BJ (cell line): Measurements from ENCODE around the gene MIAT. TPM values are rescaled to one million over a fixed set of nuclear protein-coding genes. Genes with fewer than 3 reads are reported as not detected.
"Not testable (repeated sequence)": the region's sequence is repeated elsewhere in the genome, so short reads cannot be mapped to it uniquely, and the experiment has no call there.

Experiments
- CTCF ChIA-PET: fragments of 350-600 bp; formaldehyde crosslinking; extraction: SDS; loops from one replicate; lab custom pipeline; 2021; ENCODE audit warnings: antibody characterized with exemption, inconsistent platforms; lab: Yijun Ruan, JAX
- POLR2A ChIA-PET: fragments of 300-600 bp; sonication (Branson Sonifier 250); formaldehyde crosslinking; extraction: SDS; loops from one replicate; lab custom pipeline; 2021; ENCODE audit warnings: antibody characterized with exemption; lab: Charles Lee
- DNase-seq: peaks from one replicate; pipeline ENCODE4 v3.0.0-alpha.2; 2011; ENCODE audit warnings: low read depth
- H3K27me3 ChIP-seq: 2 replicates; pipeline ENCODE4 v1.6.0; 2011; ENCODE audit warnings: low read length; ENCODE audit not compliant: control insufficient read depth, insufficient read depth
- H3K36me3 ChIP-seq: 2 replicates; pipeline ENCODE4 v1.5.1; 2011; ENCODE audit warnings: low read length; ENCODE audit not compliant: control insufficient read depth, insufficient read depth
- H3K4me3 ChIP-seq: 2 replicates; pipeline ENCODE4 v1.5.1; 2011; ENCODE audit warnings: low read depth, mild to moderate bottlenecking, control low read depth, low read length
- polyA plus RNA-seq: library from polyadenylated mRNA; depleted of rRNA; stranded (reverse); fragments of >200 nt; gene quantifications from 2 replicates; pipeline ENCODE4 v1.2.3, GENCODE V29; 2011
- TF ChIP-seq, protein P1 (sequence below): IDR thresholded peaks from 2 replicates; pipeline ENCODE4 v1.5.1; 2011; ENCODE audit warnings: low read depth, mild to moderate bottlenecking, control low read depth, inconsistent platforms, low read length, moderate library complexity; ENCODE audit not compliant: insufficient read depth

MIAT gene
- polyA plus RNA-seq, 1 experiment, result 1.1 TPM

DNA sequence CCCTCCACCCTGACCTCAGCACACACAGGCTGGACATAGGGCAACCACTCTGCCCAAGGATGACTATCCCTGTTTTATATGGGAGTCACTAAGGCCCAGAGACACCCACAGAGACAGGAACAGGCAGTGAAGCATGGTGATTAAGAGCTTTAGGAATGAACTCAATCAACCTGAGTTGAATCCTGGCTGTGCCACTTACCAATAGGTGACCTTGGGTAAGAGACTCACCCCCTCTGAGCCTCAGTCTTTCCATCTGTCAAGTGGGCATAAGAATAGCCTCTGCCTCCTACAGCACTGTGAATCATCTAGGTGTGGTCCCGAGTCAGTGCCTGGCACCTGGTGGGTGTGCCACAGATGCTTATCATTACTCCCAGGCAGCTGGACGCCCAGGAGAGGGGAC, 46.4 kb upstream of the MIAT start:
- peaks cover 4% of the 10 kb centered on the region for H3K27me3 ChIP-seq
- ChIA-PET POLR2A (interaction anchor here (0.6 kb wide), 1 partner anchor 108 kb away, joined by 3 read pairs; no protein-coding TSS in a partner anchor), CTCF (interaction anchor here (0.7 to 1.3 kb wide), 2 partner anchors 11 to 54 kb away, joined by 3 read pairs; no protein-coding TSS in a partner anchor)
- DNase-seq, result no peak
- TF ChIP-seq, protein P1, sequence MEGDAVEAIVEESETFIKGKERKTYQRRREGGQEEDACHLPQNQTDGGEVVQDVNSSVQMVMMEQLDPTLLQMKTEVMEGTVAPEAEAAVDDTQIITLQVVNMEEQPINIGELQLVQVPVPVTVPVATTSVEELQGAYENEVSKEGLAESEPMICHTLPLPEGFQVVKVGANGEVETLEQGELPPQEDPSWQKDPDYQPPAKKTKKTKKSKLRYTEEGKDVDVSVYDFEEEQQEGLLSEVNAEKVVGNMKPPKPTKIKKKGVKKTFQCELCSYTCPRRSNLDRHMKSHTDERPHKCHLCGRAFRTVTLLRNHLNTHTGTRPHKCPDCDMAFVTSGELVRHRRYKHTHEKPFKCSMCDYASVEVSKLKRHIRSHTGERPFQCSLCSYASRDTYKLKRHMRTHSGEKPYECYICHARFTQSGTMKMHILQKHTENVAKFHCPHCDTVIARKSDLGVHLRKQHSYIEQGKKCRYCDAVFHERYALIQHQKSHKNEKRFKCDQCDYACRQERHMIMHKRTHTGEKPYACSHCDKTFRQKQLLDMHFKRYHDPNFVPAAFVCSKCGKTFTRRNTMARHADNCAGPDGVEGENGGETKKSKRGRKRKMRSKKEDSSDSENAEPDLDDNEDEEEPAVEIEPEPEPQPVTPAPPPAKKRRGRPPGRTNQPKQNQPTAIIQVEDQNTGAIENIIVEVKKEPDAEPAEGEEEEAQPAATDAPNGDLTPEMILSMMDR, result no peak
- H3K4me3 ChIP-seq, result no peak overlapping the region
- H3K36me3 ChIP-seq, result no peaks in the 10 kb centered on the region

DNA sequence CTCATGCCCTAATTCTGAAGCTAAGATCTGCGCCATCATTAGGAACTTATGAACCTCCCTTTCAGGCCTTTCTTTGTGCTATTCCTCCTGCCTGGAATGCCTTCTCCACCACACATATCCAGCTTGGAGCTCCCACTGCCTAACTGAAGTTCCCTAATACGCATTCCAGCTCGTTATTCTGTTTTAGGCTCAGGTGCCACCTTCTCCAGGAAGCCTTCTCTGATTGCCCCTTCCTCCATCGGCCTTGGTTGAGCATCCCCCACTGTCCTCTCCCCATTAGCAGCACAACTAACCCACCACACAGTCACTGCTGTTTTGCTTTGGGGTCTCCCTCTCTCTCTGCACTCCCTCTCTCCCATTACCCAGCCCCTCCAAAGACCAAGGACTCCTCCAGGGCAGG, 44.7 kb upstream of the MIAT start:
- ChIA-PET POLR2A (no interaction called here), CTCF (no interaction called here)
- Histone ChIP-seq H3K4me3 (no peak overlapping the region), H3K36me3 (no peaks in the 10 kb centered on the region), H3K27me3 (peaks cover 4% of the 10 kb centered on the region)
- DNase-seq, result no peak
- TF ChIP-seq, protein P1, result no peak

DNA sequence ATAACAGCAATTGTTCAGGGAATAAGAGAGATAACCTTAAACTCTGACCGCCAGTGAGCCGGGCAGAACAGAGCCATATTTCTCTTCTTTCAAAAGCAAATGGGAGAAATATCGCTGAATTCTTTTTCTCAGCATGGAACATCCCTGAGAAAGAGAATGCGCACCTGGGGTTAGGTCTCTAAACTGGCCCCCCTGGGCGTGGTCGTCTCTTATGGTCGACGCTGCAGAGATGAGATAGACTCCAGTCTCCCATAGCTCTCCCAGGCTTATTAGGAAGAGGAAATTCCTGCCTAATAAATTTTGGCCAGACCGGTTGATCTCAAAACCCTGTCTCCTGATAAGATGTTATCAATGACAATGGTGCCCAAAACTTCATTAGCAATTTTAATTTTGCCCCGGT, 43.6 kb upstream of the MIAT start:
- CTCF ChIA-PET, H3K36me3 ChIP-seq, H3K27me3 ChIP-seq, H3K4me3 ChIP-seq, POLR2A ChIA-PET, DNase-seq: not testable (repeated sequence)

DNA sequence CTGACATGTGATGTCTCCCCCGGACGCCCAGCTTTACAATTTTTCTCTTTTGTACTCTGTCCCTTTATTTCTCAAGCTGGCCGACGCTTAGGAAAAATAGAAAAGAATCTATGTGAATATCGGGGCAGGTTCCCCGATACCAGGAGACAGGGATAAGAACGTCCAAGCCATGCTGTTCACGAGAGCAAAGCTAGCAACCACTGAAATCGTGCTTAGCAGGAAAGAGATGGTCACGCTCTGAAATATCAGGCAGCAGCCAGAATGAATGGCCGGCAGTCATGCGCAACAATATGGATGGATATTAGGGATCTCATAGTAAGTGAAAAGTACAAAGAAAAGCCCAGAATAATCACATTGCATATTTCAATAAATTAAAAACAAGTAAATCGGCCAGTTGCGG, 43.1 kb upstream of the MIAT start:
- Histone ChIP-seq H3K4me3 (no peak overlapping the region), H3K27me3 (peaks cover 4% of the 10 kb centered on the region), H3K36me3 (no peaks in the 10 kb centered on the region)
- POLR2A ChIA-PET, result no interaction called here
- no peak for DNase-seq
- CTCF ChIA-PET, result no interaction called here
- TF ChIP-seq, protein P1, result no peak

DNA sequence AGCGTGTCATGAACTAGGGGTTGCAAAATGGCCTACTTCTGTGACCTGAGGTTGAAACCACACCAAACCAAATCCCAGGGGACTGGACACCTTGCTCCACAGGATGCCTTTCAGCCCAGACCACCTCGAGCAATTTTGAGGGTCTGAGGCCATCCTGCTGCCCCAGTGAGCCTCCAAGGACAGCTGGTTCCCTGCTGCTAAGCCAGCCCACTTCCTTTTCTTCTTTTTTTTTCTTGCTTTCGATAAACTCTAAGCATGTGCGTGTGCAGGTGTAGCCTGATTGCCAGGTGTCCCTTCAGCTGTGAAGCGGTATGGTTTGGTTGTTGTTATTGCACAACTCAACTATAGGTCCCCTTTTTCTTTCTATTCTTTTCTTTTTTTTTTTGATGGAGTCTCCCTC, 42.2 kb upstream of the MIAT start:
- Histone ChIP-seq H3K4me3 (no peak overlapping the region), H3K36me3 (no peaks in the 10 kb centered on the region), H3K27me3 (peaks cover 4% of the 10 kb centered on the region)
- TF ChIP-seq, protein P1, result no peak
- ChIA-PET CTCF (no interaction called here), POLR2A (no interaction called here)
- no peak for DNase-seq

DNA sequence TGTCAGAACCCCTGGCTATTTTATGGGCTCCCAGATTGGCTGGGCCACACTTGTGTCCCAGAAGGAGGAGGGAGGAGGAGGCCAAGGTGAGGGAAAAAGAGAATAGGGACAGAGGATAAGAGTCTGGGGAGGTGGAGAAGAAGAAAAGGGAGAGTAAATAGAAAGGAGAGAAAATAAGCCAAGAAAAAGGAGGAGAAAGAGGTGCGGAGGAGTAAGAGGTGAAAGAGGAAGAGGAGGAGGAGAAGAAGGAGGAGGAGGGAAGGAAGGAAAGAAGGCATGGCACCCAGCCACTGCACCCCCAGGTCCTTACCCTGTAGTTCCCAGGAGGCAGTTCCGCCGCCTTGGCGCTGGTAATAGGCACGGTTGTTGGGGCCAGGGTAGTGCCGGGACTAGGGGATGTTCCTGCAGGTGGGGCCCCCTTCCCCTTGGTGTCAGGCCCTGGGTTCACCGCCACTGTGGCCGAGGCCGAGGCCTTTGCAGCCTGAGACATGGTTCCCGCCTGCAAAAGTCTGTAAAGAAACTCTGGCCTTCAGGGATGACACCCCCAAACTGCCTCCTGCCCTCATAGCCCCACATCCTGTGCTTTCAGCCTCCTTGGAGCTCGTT, 41.5 kb upstream of the MIAT start:
- Histone ChIP-seq H3K27me3 (peaks cover 4% of the 10 kb centered on the region), H3K4me3 (no peak overlapping the region), H3K36me3 (no peaks in the 10 kb centered on the region)
- DNase-seq, result no peak
- TF ChIP-seq, protein P1, result no peak
- ChIA-PET POLR2A (no interaction called here), CTCF (no interaction called here)
